GM12892 (cell line): ENCODE data around the gene SMYD4.

ENCODE experiments used
- POLR2A ChIP-seq: IDR thresholded peaks from 2 replicates; pipeline ENCODE4 v1.6.1; 2011; ENCODE audit warnings: low read depth, low read length, control low read depth
- POLR2AphosphoS5 ChIP-seq: IDR thresholded peaks from 2 replicates; pipeline ENCODE4 v1.6.1; 2011; ENCODE audit warnings: low read depth, low read length, control low read depth
- TAF1 ChIP-seq: IDR thresholded peaks from 2 replicates; pipeline ENCODE4 v1.6.1; 2011; ENCODE audit warnings: low read depth, mild to moderate bottlenecking, control low read depth, low read length, borderline replicate concordance

DNA sequence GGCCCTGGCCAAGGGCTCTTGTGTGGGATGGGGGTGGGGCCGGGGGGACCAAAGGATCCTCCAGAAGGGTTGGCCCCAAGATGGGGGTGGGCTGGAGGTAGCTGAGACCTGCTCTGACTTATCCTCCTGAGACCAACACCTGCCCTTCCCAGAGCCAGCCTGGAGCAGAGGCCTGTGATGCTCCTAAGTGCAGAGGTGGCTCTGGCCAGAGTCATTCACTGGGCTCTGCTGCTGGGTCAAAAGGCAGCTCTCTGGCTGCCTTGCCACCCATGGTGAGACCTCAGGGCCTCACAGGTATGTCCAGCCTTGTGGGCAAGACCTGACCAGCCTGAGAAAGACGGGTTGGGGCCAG is 86.6 kb downstream of the SMYD4 start:
- no peak for TF ChIP-seq POLR2A
- no peak for TF ChIP-seq TAF1
- TF ChIP-seq POLR2AphosphoS5: no peak
